PC-3 (cell line): ENCODE results near the gene FAAH2.

Source experiments
- EZH2 ChIP-seq: fragments of 300-600 bp; sonication (generic); IDR thresholded peaks from one replicate; pipeline ENCODE4 v1.6.1; 2017; ENCODE audit warnings: antibody characterized with exemption, mild to moderate bottlenecking, low read length; ENCODE audit not compliant: unreplicated experiment
- EZH2phosphoT487 ChIP-seq: fragments of 300-600 bp; sonication (generic); IDR thresholded peaks from 2 replicates; pipeline ENCODE4 v1.6.1; 2018; ENCODE audit warnings: mild to moderate bottlenecking, antibody characterized with exemption, low read length, borderline replicate concordance
- TF ChIP-seq, protein P1 (sequence below): fragments of 300-600 bp; sonication (generic); conservative IDR thresholded peaks from 2 replicates; pipeline ENCODE4 v1.5.1; 2017; ENCODE audit warnings: antibody characterized with exemption, low read depth, mild to moderate bottlenecking, low read length

- TF ChIP-seq, protein P1, sequence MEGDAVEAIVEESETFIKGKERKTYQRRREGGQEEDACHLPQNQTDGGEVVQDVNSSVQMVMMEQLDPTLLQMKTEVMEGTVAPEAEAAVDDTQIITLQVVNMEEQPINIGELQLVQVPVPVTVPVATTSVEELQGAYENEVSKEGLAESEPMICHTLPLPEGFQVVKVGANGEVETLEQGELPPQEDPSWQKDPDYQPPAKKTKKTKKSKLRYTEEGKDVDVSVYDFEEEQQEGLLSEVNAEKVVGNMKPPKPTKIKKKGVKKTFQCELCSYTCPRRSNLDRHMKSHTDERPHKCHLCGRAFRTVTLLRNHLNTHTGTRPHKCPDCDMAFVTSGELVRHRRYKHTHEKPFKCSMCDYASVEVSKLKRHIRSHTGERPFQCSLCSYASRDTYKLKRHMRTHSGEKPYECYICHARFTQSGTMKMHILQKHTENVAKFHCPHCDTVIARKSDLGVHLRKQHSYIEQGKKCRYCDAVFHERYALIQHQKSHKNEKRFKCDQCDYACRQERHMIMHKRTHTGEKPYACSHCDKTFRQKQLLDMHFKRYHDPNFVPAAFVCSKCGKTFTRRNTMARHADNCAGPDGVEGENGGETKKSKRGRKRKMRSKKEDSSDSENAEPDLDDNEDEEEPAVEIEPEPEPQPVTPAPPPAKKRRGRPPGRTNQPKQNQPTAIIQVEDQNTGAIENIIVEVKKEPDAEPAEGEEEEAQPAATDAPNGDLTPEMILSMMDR: no peak
- TF ChIP-seq EZH2: no peak
- TF ChIP-seq EZH2phosphoT487: no peak
Observed at GRCh38 chrX:57422790-57423189, 136.3 kb downstream of the FAAH2 start.
